UCSD-AML1 (cell line): ENCODE data around the gene PGBD2.
"Not testable (repeated sequence)": the region's sequence is repeated elsewhere in the genome, so short reads cannot be mapped to it uniquely, and the experiment has no call there.

Experiments
- DNase-seq: peaks from one replicate; lab custom pipeline; 2025; ENCODE audit not compliant: unreplicated experiment; lab: John Stamatoyannopoulos, UW

PGBD2 gene

GRCh38 chr1:248906009-248906752, at the start of gene PGBD2:
TSS of gene PGBD2 (plus strand) at chr1:248906235. CDS start at chr1:248913863, 7,628 bp downstream.
- DNase-seq, result peak; percentile 95

- no peak for DNase-seq
Measured at GRCh38 chr1:248857201-248857600, 48.8 kb upstream of the PGBD2 start.

GRCh38 chr1:248857749-248858095, 48.3 kb upstream of the PGBD2 start:
- DNase-seq, result no peak

GRCh38 chr1:248858096-248858890, 47.7 kb upstream of the PGBD2 start:
- peak; percentile 93 for DNase-seq

- DNase-seq, result peak; percentile 99
Measured at GRCh38 chr1:248858891-248859889, 46.8 kb upstream of the PGBD2 start, which contains the start of gene ZNF692. TSS of gene ZNF692 (minus strand) at chr1:248859085. CDS start at chr1:248858309, 776 bp downstream.

- DNase-seq, result no peak
Measured at GRCh38 chr1:248860007-248860406, 46.0 kb upstream of the PGBD2 start.

GRCh38 chr1:248861616-248862015, 44.4 kb upstream of the PGBD2 start:
- DNase-seq, result no peak

GRCh38 chr1:248862695-248862997, 43.4 kb upstream of the PGBD2 start:
- no peak for DNase-seq

- DNase-seq, result peak; percentile 67
Measured at GRCh38 chr1:248862998-248863881, 42.8 kb upstream of the PGBD2 start.

GRCh38 chr1:248871837-248872401, 34.1 kb upstream of the PGBD2 start:
- no peak for DNase-seq

GRCh38 chr1:248872752-248873408, 33.2 kb upstream of the PGBD2 start:
- peak; percentile 76 for DNase-seq

GRCh38 chr1:248873409-248873992, 32.5 kb upstream of the PGBD2 start:
- DNase-seq, result peak; percentile 99

GRCh38 chr1:248873993-248874533, 32.0 kb upstream of the PGBD2 start:
- peak; percentile 89 for DNase-seq

GRCh38 chr1:248881261-248881660, 24.8 kb upstream of the PGBD2 start:
- DNase-seq, result no peak

- DNase-seq, result not testable (repeated sequence)
Measured at GRCh38 chr1:248882427-248882826, 23.6 kb upstream of the PGBD2 start.

GRCh38 chr1:248884632-248885295, 21.3 kb upstream of the PGBD2 start:
- no peak for DNase-seq

GRCh38 chr1:248885646-248886045, 20.4 kb upstream of the PGBD2 start:
- no peak for DNase-seq

- DNase-seq, result no peak
Measured at GRCh38 chr1:248886237-248886895, 19.7 kb upstream of the PGBD2 start.
